Activated naive CD8-positive, alpha-beta T cell (primary cell): ENCODE measurements around the gene DYNC2LI1.

ENCODE experiments used
- H3K27ac Mint-ChIP-seq: one replicate; pipeline ENCODE4 v1.8.0; 2021; ENCODE audit warnings: mixed read lengths
- H3K27me3 Mint-ChIP-seq: one replicate; pipeline ENCODE4 v1.8.0; 2021; ENCODE audit warnings: mixed read lengths
- H3K36me3 Mint-ChIP-seq: one replicate; pipeline ENCODE4 v1.8.0; 2021; ENCODE audit warnings: mixed read lengths
- H3K4me1 Mint-ChIP-seq: one replicate; pipeline ENCODE4 v1.8.0; 2021; ENCODE audit warnings: low read depth, mixed read lengths
- H3K4me3 Mint-ChIP-seq: one replicate; pipeline ENCODE4 v1.8.0; 2021; ENCODE audit warnings: mild to moderate bottlenecking, mixed read lengths
- H3K9me3 Mint-ChIP-seq: one replicate; pipeline ENCODE4 v1.8.0; 2021; ENCODE audit warnings: low read depth, mixed read lengths

The DYNC2LI1 gene

GRCh38 chr2:43790147-43790546 is 16.3 kb downstream of the DYNC2LI1 start:
- H3K9me3 Mint-ChIP-seq = no peaks in the 10 kb centered on the region
- H3K36me3 Mint-ChIP-seq = peaks cover 9% of the 10 kb centered on the region
- peaks cover 8% of the 10 kb centered on the region for H3K4me1 Mint-ChIP-seq
- H3K27me3 Mint-ChIP-seq = no peaks in the 10 kb centered on the region
- H3K27ac Mint-ChIP-seq = no peak overlapping the region
- H3K4me3 Mint-ChIP-seq = no peak overlapping the region

GRCh38 chr2:43791035-43791765 is 17.4 kb downstream of the DYNC2LI1 start:
- Mint-ChIP-seq H3K36me3 (peaks cover 9% of the 10 kb centered on the region), H3K4me3 (no peak overlapping the region), H3K27me3 (no peaks in the 10 kb centered on the region), H3K9me3 (no peaks in the 10 kb centered on the region), H3K27ac (peak overlapping the region; percentile 50), H3K4me1 (peaks cover 8% of the 10 kb centered on the region)

- Mint-ChIP-seq H3K4me3 (no peak overlapping the region), H3K4me1 (peaks cover 6% of the 10 kb centered on the region), H3K27ac (no peak overlapping the region), H3K27me3 (no peaks in the 10 kb centered on the region), H3K36me3 (peaks cover 11% of the 10 kb centered on the region), H3K9me3 (no peaks in the 10 kb centered on the region)
Observed at GRCh38 chr2:43792653-43793052, 18.8 kb downstream of the DYNC2LI1 start.

GRCh38 chr2:43794956-43795355 is 21.1 kb downstream of the DYNC2LI1 start:
- H3K9me3 Mint-ChIP-seq = no peaks in the 10 kb centered on the region
- no peak overlapping the region for H3K4me3 Mint-ChIP-seq
- H3K27ac Mint-ChIP-seq = no peak overlapping the region
- peaks cover 7% of the 10 kb centered on the region for H3K36me3 Mint-ChIP-seq
- H3K4me1 Mint-ChIP-seq = no peaks in the 10 kb centered on the region
- H3K27me3 Mint-ChIP-seq = no peaks in the 10 kb centered on the region

DNA sequence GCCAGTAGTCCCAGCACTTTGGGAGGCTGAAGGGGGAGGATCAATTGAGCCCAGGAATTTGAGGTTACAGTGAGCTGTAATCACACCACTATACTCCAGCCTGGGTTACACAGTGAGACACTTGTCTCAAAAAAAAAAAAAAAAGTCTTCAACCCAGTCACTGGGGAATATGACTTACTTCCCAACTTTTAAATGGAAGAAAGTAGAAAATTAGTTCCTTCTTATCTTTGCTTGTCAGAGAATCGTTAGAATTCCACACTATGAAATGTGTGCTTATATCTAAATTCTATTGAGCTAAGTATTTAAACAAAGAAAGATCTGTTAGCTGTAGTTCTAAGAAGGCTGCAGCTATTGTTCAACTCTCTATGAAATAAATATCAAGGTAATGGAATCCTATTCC is 22.4 kb downstream of the DYNC2LI1 start:
- Mint-ChIP-seq H3K4me1 (no peaks in the 10 kb centered on the region), H3K27ac (no peak overlapping the region), H3K36me3 (peaks cover 8% of the 10 kb centered on the region), H3K27me3 (no peaks in the 10 kb centered on the region), H3K9me3 (no peaks in the 10 kb centered on the region), H3K4me3 (no peak overlapping the region)

GRCh38 chr2:43798300-43798699 is 24.5 kb downstream of the DYNC2LI1 start:
- no peak overlapping the region for H3K4me3 Mint-ChIP-seq
- H3K27ac Mint-ChIP-seq = no peak overlapping the region
- H3K9me3 Mint-ChIP-seq = no peaks in the 10 kb centered on the region
- peaks cover 10% of the 10 kb centered on the region for H3K36me3 Mint-ChIP-seq
- H3K4me1 Mint-ChIP-seq = no peaks in the 10 kb centered on the region
- no peaks in the 10 kb centered on the region for H3K27me3 Mint-ChIP-seq

GRCh38 chr2:43800894-43801293 is 27.1 kb downstream of the DYNC2LI1 start:
- no peak overlapping the region for H3K4me3 Mint-ChIP-seq
- no peaks in the 10 kb centered on the region for H3K9me3 Mint-ChIP-seq
- no peaks in the 10 kb centered on the region for H3K27me3 Mint-ChIP-seq
- no peak overlapping the region for H3K27ac Mint-ChIP-seq
- H3K36me3 Mint-ChIP-seq = peaks cover 16% of the 10 kb centered on the region
- H3K4me1 Mint-ChIP-seq = no peaks in the 10 kb centered on the region

DNA sequence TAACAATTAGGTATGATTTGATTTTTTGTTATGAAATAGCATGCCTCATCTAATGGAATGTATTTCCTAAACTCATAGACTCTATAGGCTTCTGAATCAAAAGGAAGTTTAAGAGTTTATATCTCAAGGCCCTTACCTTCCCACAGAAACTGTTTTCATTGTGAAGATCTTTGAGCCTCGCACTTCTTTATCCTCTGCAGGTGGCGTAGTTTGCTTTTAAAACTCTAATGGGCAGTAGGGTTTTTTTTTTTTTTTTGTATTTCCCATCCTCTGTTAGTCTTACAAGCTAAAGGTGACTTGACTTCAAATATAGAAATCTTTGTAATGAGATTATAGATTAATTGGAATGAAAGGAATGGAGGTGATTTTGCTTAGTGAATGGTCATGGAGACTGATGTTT is 28.3 kb downstream of the DYNC2LI1 start:
- H3K27me3 Mint-ChIP-seq = no peaks in the 10 kb centered on the region
- no peaks in the 10 kb centered on the region for H3K9me3 Mint-ChIP-seq
- H3K4me1 Mint-ChIP-seq = no peaks in the 10 kb centered on the region
- H3K4me3 Mint-ChIP-seq = no peak overlapping the region
- peaks cover 14% of the 10 kb centered on the region for H3K36me3 Mint-ChIP-seq
- no peak overlapping the region for H3K27ac Mint-ChIP-seq

DNA sequence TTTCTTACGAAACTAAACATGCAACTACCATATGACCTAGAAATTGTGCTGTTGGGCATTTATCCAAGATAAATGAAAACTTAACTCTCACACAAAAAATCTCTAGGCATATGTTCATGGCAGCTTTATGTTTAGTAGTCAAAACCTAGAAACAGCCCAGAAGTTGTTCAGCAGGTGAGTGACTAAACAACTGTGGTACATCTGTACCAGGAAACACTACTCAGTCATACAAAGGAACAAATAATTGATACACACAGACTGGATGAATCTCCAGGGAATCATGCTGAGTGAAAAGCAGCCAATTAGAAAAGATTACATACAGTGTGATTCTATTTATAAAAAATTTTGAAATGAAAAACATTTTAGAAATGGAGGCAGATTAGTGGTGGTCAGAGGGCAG is 29.3 kb downstream of the DYNC2LI1 start:
- H3K27me3 Mint-ChIP-seq = no peaks in the 10 kb centered on the region
- no peak overlapping the region for H3K4me3 Mint-ChIP-seq
- H3K9me3 Mint-ChIP-seq = no peaks in the 10 kb centered on the region
- no peak overlapping the region for H3K27ac Mint-ChIP-seq
- H3K36me3 Mint-ChIP-seq = peaks cover 14% of the 10 kb centered on the region
- H3K4me1 Mint-ChIP-seq = no peaks in the 10 kb centered on the region

DNA sequence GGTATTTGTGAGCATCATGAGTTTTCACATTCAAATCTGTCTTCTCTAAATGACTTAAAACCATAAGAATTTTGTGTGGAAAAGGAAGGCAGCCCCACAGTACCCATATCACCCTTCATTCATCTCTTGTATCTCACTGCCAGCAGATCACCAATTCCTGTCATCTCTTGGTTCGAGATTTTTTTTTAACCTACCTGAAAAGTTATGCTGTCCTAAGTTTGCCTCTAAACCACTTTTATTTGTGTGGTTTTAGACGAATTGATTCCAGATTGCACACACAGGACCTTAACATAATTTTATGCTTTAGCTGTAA is 32.8 kb downstream of the DYNC2LI1 start:
- H3K27ac Mint-ChIP-seq = no peak overlapping the region
- H3K4me1 Mint-ChIP-seq = no peaks in the 10 kb centered on the region
- peaks cover 13% of the 10 kb centered on the region for H3K36me3 Mint-ChIP-seq
- H3K9me3 Mint-ChIP-seq = no peaks in the 10 kb centered on the region
- H3K4me3 Mint-ChIP-seq = no peak overlapping the region
- no peaks in the 10 kb centered on the region for H3K27me3 Mint-ChIP-seq

DNA sequence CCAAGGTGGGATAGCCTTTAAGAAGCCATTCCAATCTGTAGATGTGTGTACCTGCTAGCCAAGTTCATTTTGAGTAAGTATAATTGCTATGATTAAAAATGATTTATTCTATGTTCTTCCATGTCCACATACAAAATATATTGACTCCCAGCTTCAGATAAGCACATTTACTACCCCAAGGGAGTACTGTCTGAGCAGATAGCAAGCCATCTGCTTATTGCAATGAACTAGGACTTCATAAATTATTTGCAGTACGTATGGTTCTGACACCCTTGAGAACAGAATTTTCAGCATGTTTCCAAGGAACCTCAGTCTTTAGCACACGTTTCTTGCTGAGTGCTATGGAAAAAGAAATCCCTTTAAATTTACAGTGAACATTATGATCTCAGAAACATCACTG is 36.6 kb downstream of the DYNC2LI1 start:
- Mint-ChIP-seq H3K4me1 (no peaks in the 10 kb centered on the region), H3K36me3 (peaks cover 6% of the 10 kb centered on the region), H3K9me3 (peaks cover under 1% of the 10 kb centered on the region), H3K27ac (no peak overlapping the region), H3K4me3 (no peak overlapping the region), H3K27me3 (no peaks in the 10 kb centered on the region)

DNA sequence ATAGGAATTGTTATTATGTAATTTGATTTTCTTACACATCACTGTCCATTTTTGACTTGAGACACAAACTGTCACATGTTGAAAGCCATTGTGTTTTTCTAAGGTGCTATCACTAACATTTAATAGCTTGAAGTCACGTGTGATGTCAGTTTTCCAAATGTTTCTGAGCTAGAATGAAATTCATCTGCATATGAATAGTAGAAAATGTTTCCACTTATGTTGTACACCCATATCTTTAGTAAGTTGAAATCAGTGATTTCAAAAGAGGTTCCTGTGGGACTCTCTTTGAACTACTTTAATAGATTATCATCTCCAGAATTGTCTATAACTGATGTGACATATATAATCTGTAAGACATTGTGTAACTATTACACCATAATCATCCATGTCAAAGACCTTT is 37.0 kb downstream of the DYNC2LI1 start:
- Mint-ChIP-seq H3K4me3 (no peak overlapping the region), H3K36me3 (peaks cover 5% of the 10 kb centered on the region), H3K27ac (no peak overlapping the region), H3K27me3 (no peaks in the 10 kb centered on the region), H3K9me3 (peaks cover 3% of the 10 kb centered on the region), H3K4me1 (no peaks in the 10 kb centered on the region)

DNA sequence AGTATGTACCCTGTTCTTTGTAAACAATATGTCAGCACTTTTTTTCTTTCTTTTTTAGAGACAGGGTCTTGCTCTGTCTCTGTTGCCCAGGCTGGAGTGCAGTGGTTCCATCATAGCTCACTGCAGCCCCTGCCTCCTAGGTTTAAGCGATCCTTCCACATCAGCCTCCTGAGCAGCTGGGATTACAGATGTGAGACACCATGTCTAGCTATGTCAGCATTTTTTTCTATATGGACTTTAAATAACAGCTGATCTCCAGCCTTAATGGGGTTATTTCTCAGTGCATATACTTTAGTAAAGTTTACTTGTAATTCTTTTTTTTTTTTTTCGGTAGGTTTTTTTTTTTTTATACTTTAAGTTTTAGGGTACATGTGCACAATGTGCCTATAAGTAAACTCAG is 38.2 kb downstream of the DYNC2LI1 start:
- Mint-ChIP-seq H3K4me3 (no peak overlapping the region), H3K27ac (no peak overlapping the region), H3K36me3 (peaks cover 5% of the 10 kb centered on the region), H3K27me3 (no peaks in the 10 kb centered on the region), H3K4me1 (no peaks in the 10 kb centered on the region), H3K9me3 (peaks cover 3% of the 10 kb centered on the region)

GRCh38 chr2:43812947-43813346 is 39.1 kb downstream of the DYNC2LI1 start:
- no peak overlapping the region for H3K27ac Mint-ChIP-seq
- no peaks in the 10 kb centered on the region for H3K4me1 Mint-ChIP-seq
- H3K36me3 Mint-ChIP-seq = peaks cover 5% of the 10 kb centered on the region
- H3K27me3 Mint-ChIP-seq = no peaks in the 10 kb centered on the region
- peaks cover 3% of the 10 kb centered on the region for H3K9me3 Mint-ChIP-seq
- no peak overlapping the region for H3K4me3 Mint-ChIP-seq

- H3K27ac Mint-ChIP-seq = no peak overlapping the region
Observed at GRCh38 chr2:43814711-43815110, 40.9 kb downstream of the DYNC2LI1 start.

GRCh38 chr2:43818761-43819160 is 44.9 kb downstream of the DYNC2LI1 start:
- Mint-ChIP-seq H3K36me3 (peaks cover 3% of the 10 kb centered on the region), H3K27ac (no peak overlapping the region), H3K4me3 (no peak overlapping the region)

More at GRCh38 chr2:43814711-43815110, 40.9 kb downstream of the DYNC2LI1 start:
- Mint-ChIP-seq H3K36me3 (peaks cover 5% of the 10 kb centered on the region), H3K4me1 (no peaks in the 10 kb centered on the region), H3K4me3 (no peak overlapping the region), H3K9me3 (peaks cover 3% of the 10 kb centered on the region), H3K27me3 (no peaks in the 10 kb centered on the region)

More at GRCh38 chr2:43818761-43819160, 44.9 kb downstream of the DYNC2LI1 start:
- H3K27me3 Mint-ChIP-seq = peaks cover 8% of the 10 kb centered on the region
- H3K9me3 Mint-ChIP-seq = peaks cover 3% of the 10 kb centered on the region
- H3K4me1 Mint-ChIP-seq = no peaks in the 10 kb centered on the region
